NB4 (cell line): Measurements from ENCODE around the gene EIPR1.

ENCODE experiments used
- CTCF ChIP-seq: IDR thresholded peaks from one replicate; pipeline ENCODE4 v1.5.1; 2012; ENCODE audit warnings: low read depth, low read length
- POLR2A ChIP-seq: IDR thresholded peaks from 2 replicates; pipeline ENCODE4 v1.6.1; 2011; ENCODE audit warnings: mild to moderate bottlenecking; ENCODE audit not compliant: insufficient read length; ENCODE audit errors: extremely low read depth

- TF ChIP-seq CTCF (no peak), POLR2A (no peak)
Observed at GRCh38 chr2:3290655-3291054, 87.0 kb downstream of the EIPR1 start.
